Stimulated activated CD4-positive, alpha-beta T cell treated with anti-CD3 and anti-CD28 coated beads, TNF-alpha, amount 100 ng/mL, for 48 hours (primary cell): Measurements from ENCODE around the gene ATP10A.
"Not testable (repeated sequence)": the region's sequence is repeated elsewhere in the genome, so short reads cannot be mapped to it uniquely, and the experiment has no call there.

Source experiments
- DNase-seq, 3 donors: peaks; one replicate each; pipeline ENCODE4 v3.0.0-alpha.2; 2020; ENCODE audit warnings: low read depth in 3 of 3

Gene ATP10A

GRCh38 chr15:25775317-25775912 lies 87.7 kb downstream of the ATP10A start:
- DNase-seq = no peak

- no peak for DNase-seq
Measured at GRCh38 chr15:25774871-25775270, 88.3 kb downstream of the ATP10A start.

GRCh38 chr15:25773248-25773647 lies 89.9 kb downstream of the ATP10A start:
- no peak for DNase-seq

- DNase-seq = no peak
Measured at GRCh38 chr15:25772500-25772899, 90.6 kb downstream of the ATP10A start.

- DNase-seq = not testable (repeated sequence)
Measured at GRCh38 chr15:25771736-25772135, 91.4 kb downstream of the ATP10A start.

GRCh38 chr15:25771338-25771706 lies 91.8 kb downstream of the ATP10A start:
- DNase-seq = no peak

- DNase-seq = no peak
Measured at GRCh38 chr15:25770618-25771337, 92.3 kb downstream of the ATP10A start.

GRCh38 chr15:25770031-25770430 lies 93.1 kb downstream of the ATP10A start:
- no peak for DNase-seq

GRCh38 chr15:25768271-25768670 lies 94.9 kb downstream of the ATP10A start:
- DNase-seq = no peak

GRCh38 chr15:25767356-25768151 lies 95.6 kb downstream of the ATP10A start:
- DNase-seq = no peak

GRCh38 chr15:25766417-25766816 lies 96.7 kb downstream of the ATP10A start:
- no peak for DNase-seq

GRCh38 chr15:25764980-25765735 lies 98.0 kb downstream of the ATP10A start:
- DNase-seq = no peak

GRCh38 chr15:25763954-25764353 lies 99.2 kb downstream of the ATP10A start:
- no peak for DNase-seq

GRCh38 chr15:25763331-25763751 lies 99.8 kb downstream of the ATP10A start:
- DNase-seq = no peak

- DNase-seq = no peak
Measured at GRCh38 chr15:25761971-25762662, 101.0 kb downstream of the ATP10A start.

- DNase-seq = no peak
Measured at GRCh38 chr15:25759421-25759820, 103.7 kb downstream of the ATP10A start.

GRCh38 chr15:25758612-25759011 lies 104.5 kb downstream of the ATP10A start:
- DNase-seq = not testable (repeated sequence)

- DNase-seq = no peak
Measured at GRCh38 chr15:25743548-25744275, 119.4 kb downstream of the ATP10A start.

- no peak for DNase-seq
Measured at GRCh38 chr15:25742776-25743547, 120.2 kb downstream of the ATP10A start.
